ENCODE results near the gene CTIF.

The CTIF gene

GRCh38 chr18:48723016-48723415 is 184.2 kb downstream of the CTIF start:
- no peak for DNase-seq (ENCODE audit: low spot score)
- FAIRE-seq: no peak

- DNase-seq (ENCODE audit: low spot score): no peak
These were observed 185.0 kb downstream of the CTIF start for GRCh38 chr18:48723837-48724236.

GRCh38 chr18:48724442-48724841 is 185.6 kb downstream of the CTIF start:
- DNase-seq (ENCODE audit: low spot score): no peak
- no peak for FAIRE-seq

More at GRCh38 chr18:48723837-48724236, 185.0 kb downstream of the CTIF start:
- FAIRE-seq: no peak

GRCh38 chr18:48724939-48725338 is 186.1 kb downstream of the CTIF start:
- FAIRE-seq: no peak

GRCh38 chr18:48725562-48725961 is 186.7 kb downstream of the CTIF start:
- DNase-seq (ENCODE audit: low spot score) (no peak), FAIRE-seq (no peak)

More at GRCh38 chr18:48724939-48725338, 186.1 kb downstream of the CTIF start:
- no peak for DNase-seq (ENCODE audit: low spot score)

GRCh38 chr18:48727681-48728080 is 188.8 kb downstream of the CTIF start:
- DNase-seq (ENCODE audit: low spot score) (no peak), FAIRE-seq (no peak)

- FAIRE-seq (peak; percentile 93), DNase-seq (ENCODE audit: low spot score) (peak; percentile 93)
These were observed 189.5 kb downstream of the CTIF start for GRCh38 chr18:48728204-48728833.

GRCh38 chr18:48729404-48729803 is 190.6 kb downstream of the CTIF start:
- FAIRE-seq: no peak
- no peak for DNase-seq (ENCODE audit: low spot score)

- DNase-seq (ENCODE audit: low spot score) (no peak), FAIRE-seq (no peak)
These were observed 191.2 kb downstream of the CTIF start for GRCh38 chr18:48730010-48730409.

- no peak for FAIRE-seq
- DNase-seq (ENCODE audit: low spot score): no peak
These were observed 194.1 kb downstream of the CTIF start for GRCh38 chr18:48732767-48733424.

GRCh38 chr18:48733643-48734253 is 194.9 kb downstream of the CTIF start:
- no peak for FAIRE-seq

GRCh38 chr18:48734460-48734859 is 195.6 kb downstream of the CTIF start:
- FAIRE-seq (no peak), DNase-seq (ENCODE audit: low spot score) (no peak)

More at GRCh38 chr18:48733643-48734253, 194.9 kb downstream of the CTIF start:
- DNase-seq (ENCODE audit: low spot score): no peak

- no peak for FAIRE-seq
These were observed 196.3 kb downstream of the CTIF start for GRCh38 chr18:48735080-48735676.

GRCh38 chr18:48735681-48736255 is 196.9 kb downstream of the CTIF start:
- FAIRE-seq (no peak), DNase-seq (ENCODE audit: low spot score) (no peak)

More at GRCh38 chr18:48735080-48735676, 196.3 kb downstream of the CTIF start:
- DNase-seq (ENCODE audit: low spot score): no peak

- DNase-seq (ENCODE audit: low spot score) (no peak), FAIRE-seq (no peak)
These were observed 197.8 kb downstream of the CTIF start for GRCh38 chr18:48736321-48737260.

- FAIRE-seq: no peak
- DNase-seq (ENCODE audit: low spot score): no peak
These were observed 200.6 kb downstream of the CTIF start for GRCh38 chr18:48739266-48740067.

GRCh38 chr18:48740068-48740440 is 201.2 kb downstream of the CTIF start:
- FAIRE-seq: no peak
- DNase-seq (ENCODE audit: low spot score): no peak

- DNase-seq (ENCODE audit: low spot score) (no peak), FAIRE-seq (no peak)
These were observed 202.1 kb downstream of the CTIF start for GRCh38 chr18:48740851-48741485.

- FAIRE-seq (no peak), DNase-seq (ENCODE audit: low spot score) (no peak)
These were observed 203.0 kb downstream of the CTIF start for GRCh38 chr18:48741866-48742265.
